Lower leg skin (tissue), 4 donors: Measurements from ENCODE around the gene AATF. TPM values are rescaled to one million over a fixed set of nuclear protein-coding genes. Genes with fewer than 3 reads are reported as not detected.
A peak's percentile ranks its signal among the peaks of the same experiment; 100 is the strongest.
"Not testable (repeated sequence)": the region's sequence is repeated elsewhere in the genome, so short reads cannot be mapped to it uniquely, and the experiment has no call there.

Experiments
- DNase-seq, 2 donors: peaks; one replicate each; pipeline ENCODE4 v3.0.0-alpha.2; 2019; ENCODE audit warnings: low spot score in 2 of 2
- H3K4me3 ChIP-seq: fragments of 200-600 bp; sonication (generic); 2 replicates; pipeline ENCODE4 v1.5.1; 2017; ENCODE audit warnings: mild to moderate bottlenecking, low read depth; ENCODE audit not compliant: poor library complexity, severe bottlenecking
- CTCF ChIP-seq, 3 donors: fragments of 450-650 bp; IDR thresholded peaks; one replicate each; pipeline ENCODE4 v1.5.1; 2016; ENCODE audit warnings: antibody characterized with exemption in 3 of 3, mild to moderate bottlenecking in 3 of 3, moderate library complexity in 2 of 3
- POLR2A ChIP-seq, 2 donors: fragments of 450-650 bp; IDR thresholded peaks; one replicate each; pipeline ENCODE4 v1.6.1; 2016 to 2017; ENCODE audit warnings: antibody characterized with exemption in 2 of 2, mild to moderate bottlenecking in 1 of 2, moderate library complexity in 1 of 2
- WGBS, 2 donors: methylation state at CpG; one replicate each; pipeline ENCODE4 v1.1.5; 2018; 5-methylcytosine and 5-hydroxymethylcytosine counted together
- intact Hi-C: fragments of 100-400 bp; cut with DNase I; formaldehyde crosslinking; loops from one replicate; pipeline ENCODE4 v1.15.0; 2023; ENCODE audit warnings: low total_unique reads
- total RNA-seq, 4 donors: library from RNA; depleted of rRNA; stranded (reverse); fragments of >200 nt; gene quantifications; one replicate each; pipeline ENCODE4 v1.1.0, GENCODE V29; 2016

Gene AATF
- total RNA-seq, 4 donors from 2014 or later = 32.1 to 64.4 (median 50.6) TPM

- intact Hi-C loops = no loop called here
- WGBS, 2 donors = 86% methylated on average over 8 of the region's 8 CpGs
- TF ChIP-seq CTCF (IDR thresholded peaks at IDR 0.05) = no peak
- TF ChIP-seq POLR2A (IDR thresholded peaks at IDR 0.05) = no peak
- no peak overlapping the region for H3K4me3 ChIP-seq
- DNase-seq = peak in 1 of 2 donors; percentile 37
These were observed 116.2 kb downstream of the AATF start for GRCh38 chr17:37064956-37065355.

GRCh38 chr17:37065486-37066321 is 117.0 kb downstream of the AATF start:
- intact Hi-C loops = no loop called here
- H3K4me3 ChIP-seq = no peak overlapping the region
- DNase-seq = peak in 1 of 2 donors; percentile 77
- 73 to 80% methylated on average over 21 to 23 of the region's 23 CpGs for WGBS, 2 donors
- no peak for TF ChIP-seq POLR2A (IDR thresholded peaks at IDR 0.05)

GRCh38 chr17:37066322-37067255 is 117.8 kb downstream of the AATF start:
- no peak overlapping the region for H3K4me3 ChIP-seq
- DNase-seq = peak in 1 of 2 donors; percentile 68
- no peak for TF ChIP-seq POLR2A (IDR thresholded peaks at IDR 0.05)
- no peak for TF ChIP-seq CTCF (IDR thresholded peaks at IDR 0.05)
- 63 to 66% methylated on average over 22 to 25 of the region's 25 CpGs for WGBS, 2 donors
- intact Hi-C loops = no loop called here

DNA sequence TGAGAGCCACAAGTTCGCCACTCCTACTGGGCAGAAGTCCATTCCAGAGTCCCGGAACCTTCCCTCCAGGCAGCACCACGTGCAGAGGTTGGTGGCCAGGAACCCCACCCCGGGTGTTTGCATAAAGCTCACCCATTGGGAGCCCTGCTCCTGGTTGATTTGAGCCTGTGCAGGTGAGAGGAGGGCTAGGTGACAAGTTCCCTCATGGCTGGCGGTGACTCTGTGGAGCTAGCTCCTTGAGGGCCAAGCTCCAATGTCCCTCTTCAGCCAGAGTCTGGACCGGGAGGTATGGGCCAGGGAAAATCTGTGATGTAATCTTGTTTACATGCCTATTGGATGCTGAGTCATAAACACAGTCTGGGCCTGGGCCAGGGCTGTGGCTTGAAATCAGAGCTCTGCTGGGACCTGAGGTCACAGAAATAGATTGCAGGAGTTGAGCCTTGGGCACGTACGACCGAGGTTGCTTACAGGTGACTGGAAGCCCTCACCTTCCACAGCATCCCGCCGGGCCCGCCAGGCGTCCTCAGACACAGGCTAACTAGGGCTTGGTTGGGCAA is 118.9 kb downstream of the AATF start:
- DNase-seq = peak; percentile 56 to 87
- H3K4me3 ChIP-seq = no peak overlapping the region
- intact Hi-C loops = no loop called here
- no peak for TF ChIP-seq CTCF (IDR thresholded peaks at IDR 0.05)
- TF ChIP-seq POLR2A (IDR thresholded peaks at IDR 0.05) = no peak
- 30 to 40% methylated on average over 13 of the region's 13 CpGs for WGBS, 2 donors

- H3K4me3 ChIP-seq = no peak overlapping the region
- 59 to 68% methylated on average over 10 of the region's 10 CpGs for WGBS, 2 donors
- DNase-seq = peak in 1 of 2 donors; percentile 72
- intact Hi-C loops = no loop called here
- TF ChIP-seq CTCF (IDR thresholded peaks at IDR 0.05) (no peak), POLR2A (IDR thresholded peaks at IDR 0.05) (no peak)
These were observed 119.5 kb downstream of the AATF start for GRCh38 chr17:37068266-37068665.

DNA sequence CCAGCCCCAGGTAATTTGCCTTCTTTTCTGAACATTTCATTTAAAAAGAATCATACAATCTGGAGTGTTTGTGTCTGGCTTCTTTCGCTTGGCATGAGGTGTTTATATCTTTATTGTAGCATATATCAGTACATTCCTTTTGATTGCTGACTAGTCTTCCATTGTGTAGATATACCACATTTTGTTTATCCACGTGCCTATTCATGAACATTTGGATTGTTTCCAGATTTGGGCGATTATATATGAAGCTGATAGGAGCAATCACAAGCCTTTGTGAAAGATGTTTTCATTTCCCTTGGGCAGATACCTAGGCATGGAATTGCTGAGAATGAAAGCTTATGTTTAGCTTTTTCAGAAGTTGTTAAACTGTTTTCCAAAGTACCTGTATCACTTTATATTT is 120.3 kb downstream of the AATF start:
- no peak for DNase-seq
- TF ChIP-seq CTCF (IDR thresholded peaks at IDR 0.05) (no peak), POLR2A (IDR thresholded peaks at IDR 0.05) (no peak)
- intact Hi-C loops = no loop called here
- 91 to 92% methylated on average over 3 of the region's 3 CpGs for WGBS, 2 donors
- H3K4me3 ChIP-seq = no peak overlapping the region

- H3K4me3 ChIP-seq, intact Hi-C loops, DNase-seq: not testable (repeated sequence)
- 65 to 68% methylated on average over 3 of the region's 3 CpGs for WGBS, 2 donors
These were observed 124.7 kb downstream of the AATF start for GRCh38 chr17:37073464-37073863.
